B cell (primary cell): ENCODE results near the gene IMPA2. TPM values are rescaled to one million over a fixed set of nuclear protein-coding genes. Genes with fewer than 3 reads are reported as not detected.

Source experiments
- ATAC-seq: fragments of 200-7000 bp; cut with Tn5 transposase; one replicate; pipeline ENCODE4 v1.10.0; 2021; ENCODE audit warnings: low read depth, mild to moderate bottlenecking, moderate number of reproducible peaks, moderate library complexity
- CTCF ChIA-PET: fragments of 350-600 bp; sonication (Branson Sonifier 250); formaldehyde crosslinking; loops from one replicate; lab custom pipeline; 2021; ENCODE audit warnings: antibody characterized with exemption, inconsistent platforms; lab: Charles Lee
- POLR2A ChIA-PET: fragments of 350-600 bp; sonication (Branson Sonifier 250); formaldehyde crosslinking; loops from one replicate; lab custom pipeline; 2021; ENCODE audit warnings: antibody characterized with exemption; lab: Charles Lee
- DNase-seq: peaks from one replicate; pipeline ENCODE4 v3.0.0; 2013
- H2AFZ ChIP-seq: 2 replicates; pipeline ENCODE4 v1.6.1; 2012; ENCODE audit warnings: mild to moderate bottlenecking, low read depth, low read length; ENCODE audit not compliant: insufficient read depth, poor library complexity, severe bottlenecking
- H3K27ac ChIP-seq, 2 donors: 1 replicate in 1 of 2; 2 replicates in 1 of 2; pipeline ENCODE4 v1.5.1; 2012 to 2013; ENCODE audit warnings: low read length in 2 of 2, mild to moderate bottlenecking in 2 of 2, moderate library complexity in 1 of 2
- H3K27me3 ChIP-seq, 4 experiments: fragments of 200-600 bp in 1 of 4; sonication (generic) in 1 of 4; replicated peaks in 1 of 4; 1 replicate in 2 of 4; 2 replicates in 2 of 4; pipeline versions ENCODE4 v1.6.1 to v1.7.0; 2013 to 2016; ENCODE audit warnings: low read length in 3 of 4, mild to moderate bottlenecking in 2 of 4, mixed read lengths in 1 of 4, moderate library complexity in 1 of 4; ENCODE audit not compliant: insufficient read depth in 4 of 4, control insufficient read depth in 3 of 4; ENCODE audit errors: control extremely low read depth in 1 of 4
- H3K36me3 ChIP-seq, 2 experiments: replicated peaks in 1 of 2; 1 replicate in 1 of 2; 2 replicates in 1 of 2; pipeline versions ENCODE4 v1.6.1 to v1.7.1; 2013; ENCODE audit warnings: low read length in 1 of 2; ENCODE audit not compliant: insufficient read depth in 2 of 2, control insufficient read depth in 1 of 2; ENCODE audit errors: control extremely low read depth in 1 of 2, extremely low read depth in 1 of 2
- H3K4me1 ChIP-seq, 2 donors: fragments of 200-600 bp in 1 of 2; sonication (generic) in 1 of 2; 1 replicate in 1 of 2; 2 replicates in 1 of 2; pipeline versions ENCODE4 v1.5.1 to v1.6.1; 2013 to 2017; ENCODE audit warnings: low read length in 2 of 2; ENCODE audit not compliant: control insufficient read depth in 2 of 2, insufficient read depth in 2 of 2
- H3K4me2 ChIP-seq: replicated peaks from 2 replicates; pipeline ENCODE3; 2012; ENCODE audit warnings: mild to moderate bottlenecking, low read depth, low read length; ENCODE audit not compliant: poor library complexity, severe bottlenecking
- H3K4me3 ChIP-seq, 5 experiments: fragments of 200-600 bp in 1 of 5; sonication (generic) in 1 of 5; 1 replicate in 3 of 5; 2 replicates in 2 of 5; pipeline versions ENCODE4 v1.5.1 to v1.7.0; 2011 to 2016; ENCODE audit warnings: low read length in 4 of 5, mild to moderate bottlenecking in 4 of 5, low read depth in 2 of 5, control low read depth in 1 of 5, moderate library complexity in 1 of 5; ENCODE audit not compliant: insufficient read depth in 1 of 5; ENCODE audit errors: control extremely low read depth in 1 of 5, extremely low read depth in 1 of 5
- H3K79me2 ChIP-seq: fragments of 200-600 bp; sonication (generic); one replicate; pipeline ENCODE4 v1.6.0; 2016; ENCODE audit warnings: low read length; ENCODE audit not compliant: control insufficient read depth, insufficient read depth
- H3K9ac ChIP-seq: fragments of 200-600 bp; sonication (generic); 2 replicates; pipeline ENCODE4 v1.6.1; 2017; ENCODE audit warnings: mild to moderate bottlenecking, low read length, moderate library complexity
- H3K9me3 ChIP-seq, 3 donors: one replicate each; pipeline versions ENCODE4 v1.6.1 to v1.7.1; 2013; ENCODE audit warnings: low read length in 2 of 3; ENCODE audit not compliant: control insufficient read depth in 2 of 3, insufficient read depth in 1 of 3; ENCODE audit errors: control extremely low read depth in 1 of 3
- H4K20me1 ChIP-seq: 2 replicates; pipeline ENCODE4 v1.6.0; 2012; ENCODE audit warnings: mild to moderate bottlenecking, low read length; ENCODE audit not compliant: insufficient read depth, control insufficient read depth, poor library complexity, severe bottlenecking
- H3K27ac Mint-ChIP-seq: one replicate; pipeline ENCODE4 v1.8.0; 2021; ENCODE audit warnings: mixed read lengths
- H3K27me3 Mint-ChIP-seq: one replicate; pipeline ENCODE4 v1.8.0; 2021; ENCODE audit warnings: mixed read lengths
- H3K4me1 Mint-ChIP-seq: one replicate; pipeline ENCODE4 v1.8.0; 2021; ENCODE audit warnings: mixed read lengths
- H3K4me3 Mint-ChIP-seq: one replicate; pipeline ENCODE4 v1.8.0; 2021; ENCODE audit warnings: mixed read lengths
- H3K9me3 Mint-ChIP-seq: one replicate; pipeline ENCODE4 v1.8.0; 2022; ENCODE audit warnings: mixed read lengths; ENCODE audit not compliant: insufficient read depth
- CTCF ChIP-seq: fragments of 200-600 bp; IDR thresholded peaks from one replicate; pipeline ENCODE4 v1.8.0; 2022; ENCODE audit warnings: antibody characterized with exemption, mild to moderate bottlenecking
- EZH2 ChIP-seq: IDR thresholded peaks from 2 replicates; pipeline ENCODE4 v1.6.1; 2012; ENCODE audit warnings: borderline replicate concordance, low read depth, mild to moderate bottlenecking, moderate library complexity, low read length; ENCODE audit not compliant: insufficient read depth, poor library complexity, severe bottlenecking
- WGBS: methylation state at CpG from one replicate; pipeline ENCODE4 v1.1.5; 2013; ENCODE audit warnings: missing lambda C conversion rate; ENCODE audit not compliant: insufficient coverage; 5-methylcytosine and 5-hydroxymethylcytosine counted together
- intact Hi-C: fragments of 100-400 bp; cut with micrococcal nuclease; formaldehyde crosslinking; loops from one replicate; pipeline ENCODE4 v1.10.0; 2022
- polyA minus RNA-seq: library from RNA; depleted of rRNA, polyadenylated mRNA; stranded (reverse); fragments of >200 nt; gene quantifications from 2 replicates; pipeline ENCODE4 v1.2.3, GENCODE V29; 2012
- polyA plus RNA-seq: library from polyadenylated mRNA; depleted of rRNA; stranded (reverse); fragments of >200 nt; gene quantifications from 2 replicates; pipeline ENCODE4 v1.2.3, GENCODE V29; 2012
- total RNA-seq, 2 donors: library from RNA; stranded (reverse); fragments of 120-200 nt in 1 of 2; gene quantifications; 1 replicate in 1 of 2; 2 replicates in 1 of 2; pipeline versions ENCODE4 v1.2.3 to v1.2.4, GENCODE V29; 2013 to 2022

IMPA2 gene
- total RNA-seq (9.8 and 11.7 TPM in 2 replicates), polyA plus RNA-seq (5.9 and 8.0 TPM in 2 replicates), polyA minus RNA-seq (5.8 and 6.6 TPM in 2 replicates)
- 6.1 TPM for total RNA-seq (2013)

- intact Hi-C loops, result loop anchor here (1.0 to 5.0 kb wide), 9 partner anchors 14 to 1454 kb away; partner anchors contain the start of genes CHMP1B, NAPG, PTPN2 and SEH1L
- no peaks in the 10 kb centered on the region for H4K20me1 ChIP-seq
- under 1% methylated on average over 31 of the region's 42 CpGs for WGBS
- H2AFZ ChIP-seq, result peak within 1 kb of the TSS; percentile 97
- TF ChIP-seq EZH2, result no peak
- TF ChIP-seq CTCF, result no peak
- no peaks in the 10 kb centered on the region for H3K27me3 Mint-ChIP-seq
- peak within 1 kb of the TSS; percentile 86 for H3K27ac Mint-ChIP-seq
- H3K79me2 ChIP-seq, result no peaks in the 10 kb centered on the region
- H3K9me3 Mint-ChIP-seq, result no peaks in the 10 kb centered on the region
- peak within 1 kb of the TSS; percentile 93 for H3K4me3 Mint-ChIP-seq
- H3K27me3 ChIP-seq, result no peaks in the 10 kb centered on the region
- peak within 1 kb of the TSS in 1 of 2 donors; percentile 23 for H3K27ac ChIP-seq
- ATAC-seq, result no peak
- H3K4me1 ChIP-seq, result peaks cover 5 to 15% of the 10 kb centered on the region in 2 donors
- peak within 1 kb of the TSS; percentile 67 to 81 (median 68) for H3K4me3 ChIP-seq
- H3K4me2 ChIP-seq, result peak within 1 kb of the TSS; percentile 97
- peaks cover 14% of the 10 kb centered on the region for H3K4me1 Mint-ChIP-seq
- ChIA-PET CTCF (interaction anchor here (1.2 to 4.4 kb wide), 5 partner anchors 9 to 58 kb away, joined by 3 to 32 read pairs (median 5); no protein-coding TSS in a partner anchor), POLR2A (interaction anchor here (0.5 to 2.5 kb wide), 7 partner anchors 8 to 396 kb away, joined by 3 to 13 read pairs (median 3); partner anchors contain the start of gene CHMP1B)
- no peaks in the 10 kb centered on the region for H3K36me3 ChIP-seq
- H3K9ac ChIP-seq, result peak within 1 kb of the TSS; percentile 76
- no peaks in the 10 kb centered on the region for H3K9me3 ChIP-seq
- DNase-seq, result no peak
These were observed at the start of gene IMPA2 for GRCh38 chr18:11981192-11981542. TSS of gene IMPA2 (plus strand) at chr18:11981507. CDS start at chr18:11981670, 163 bp downstream.

GRCh38 chr18:11932393-11932792 is 48.9 kb upstream of the IMPA2 start:
- DNase-seq (no peak), ATAC-seq (no peak)
- Mint-ChIP-seq H3K4me3 (no peak overlapping the region), H3K27me3 (peaks cover 4% of the 10 kb centered on the region), H3K4me1 (no peaks in the 10 kb centered on the region), H3K27ac (no peak overlapping the region), H3K9me3 (no peaks in the 10 kb centered on the region)
- intact Hi-C loops, result no loop called here
- Histone ChIP-seq H3K9me3 (no peaks in the 10 kb centered on the region), H3K4me2 (no peak overlapping the region), H3K79me2 (no peaks in the 10 kb centered on the region), H3K36me3 (no peaks in the 10 kb centered on the region), H3K4me1 (no peaks in the 10 kb centered on the region), H3K27ac (no peak overlapping the region), H2AFZ (no peak overlapping the region), H4K20me1 (no peaks in the 10 kb centered on the region), H3K4me3 (no peak overlapping the region), H3K27me3 (no peaks in the 10 kb centered on the region), H3K9ac (no peak overlapping the region)
- 93% methylated on average over 14 of the region's 14 CpGs for WGBS
- POLR2A ChIA-PET, result no interaction called here
- CTCF ChIA-PET, result interaction anchor here (1.0 to 11.8 kb wide), 4 partner anchors 9 to 109 kb away, joined by 3 to 390 read pairs (median 6); no protein-coding TSS in a partner anchor
- TF ChIP-seq CTCF (no peak), EZH2 (no peak)
